NOMO-1 (cell line): Measurements from ENCODE around the gene WAPL.
A peak's percentile ranks its signal among the peaks of the same experiment; 100 is the strongest.

Experiments used
- DNase-seq, 2 experiments: peaks; one replicate each; lab custom pipeline; 2025; ENCODE audit not compliant: unreplicated experiment in 2 of 2; lab: John Stamatoyannopoulos, UW

Gene WAPL

GRCh38 chr10:86415583-86415982, 106.0 kb downstream of the WAPL start:
- no peak for DNase-seq

- no peak for DNase-seq
Measured at GRCh38 chr10:86415116-86415515, 106.5 kb downstream of the WAPL start.

GRCh38 chr10:86413046-86413728, 108.4 kb downstream of the WAPL start:
- DNase-seq, result peak; percentile 48 to 88

- DNase-seq, result no peak
Measured at GRCh38 chr10:86411852-86412560, 109.6 kb downstream of the WAPL start.

GRCh38 chr10:86411281-86411841, 110.2 kb downstream of the WAPL start:
- DNase-seq, result peak; percentile 53 to 65

GRCh38 chr10:86410542-86411124, 111.0 kb downstream of the WAPL start:
- DNase-seq, result no peak

- DNase-seq, result no peak
Measured at GRCh38 chr10:86409183-86409582, 112.4 kb downstream of the WAPL start.

- DNase-seq, result no peak
Measured at GRCh38 chr10:86403183-86403797, 118.3 kb downstream of the WAPL start.

GRCh38 chr10:86402283-86402941, 119.2 kb downstream of the WAPL start:
- no peak for DNase-seq

- no peak for DNase-seq
Measured at GRCh38 chr10:86401588-86402282, 119.9 kb downstream of the WAPL start.

GRCh38 chr10:86400705-86401587, 120.6 kb downstream of the WAPL start:
- DNase-seq, result no peak

GRCh38 chr10:86399879-86400704, 121.5 kb downstream of the WAPL start:
- DNase-seq, result peak; percentile 90 to 93

GRCh38 chr10:86399514-86399878, 122.1 kb downstream of the WAPL start:
- no peak for DNase-seq

GRCh38 chr10:86397120-86397519, 124.5 kb downstream of the WAPL start:
- DNase-seq, result no peak

GRCh38 chr10:86393862-86394455, 127.6 kb downstream of the WAPL start:
- DNase-seq, result no peak

GRCh38 chr10:86393362-86393761, 128.2 kb downstream of the WAPL start:
- DNase-seq, result no peak

- no peak for DNase-seq
Measured at GRCh38 chr10:86392723-86393094, 128.9 kb downstream of the WAPL start.
